ACC112 (cell line): ENCODE data around the gene DTNBP1.

ENCODE experiments used
- H2AFZ ChIP-seq: fragments of 200-600 bp; sonication (generic); one replicate; pipeline ENCODE4 v1.6.0; 2017; ENCODE audit warnings: antibody characterized with exemption, low read length; ENCODE audit not compliant: unreplicated experiment
- H3K27ac ChIP-seq: fragments of 200-600 bp; sonication (generic); 2 replicates; pipeline ENCODE4 v1.5.1; 2014; ENCODE audit warnings: low read depth, mild to moderate bottlenecking, antibody characterized with exemption, low read length, moderate library complexity
- H3K27me3 ChIP-seq: fragments of 200-600 bp; sonication (generic); 2 replicates; pipeline ENCODE4 v1.6.1; 2014; ENCODE audit warnings: mild to moderate bottlenecking, antibody characterized with exemption, low read length, moderate library complexity, mixed read lengths; ENCODE audit not compliant: insufficient read depth
- H3K36me3 ChIP-seq: fragments of 200-600 bp; sonication (generic); 2 replicates; pipeline ENCODE4 v1.6.1; 2016; ENCODE audit warnings: mild to moderate bottlenecking, antibody characterized with exemption, low read length, moderate library complexity, mixed read lengths; ENCODE audit not compliant: insufficient read depth
- H3K4me1 ChIP-seq: fragments of 200-600 bp; sonication (generic); one replicate; pipeline ENCODE4 v1.6.1; 2016; ENCODE audit warnings: low read length, mixed read lengths; ENCODE audit not compliant: insufficient read depth, unreplicated experiment, control insufficient read depth
- H3K4me3 ChIP-seq: fragments of 200-600 bp; sonication (generic); 2 replicates; pipeline ENCODE4 v1.5.1; 2014; ENCODE audit warnings: mild to moderate bottlenecking, low read depth, low read length
- H3K79me2 ChIP-seq: fragments of 200-600 bp; sonication (generic); one replicate; pipeline ENCODE4 v1.6.0; 2016; ENCODE audit warnings: low read length; ENCODE audit not compliant: control insufficient read depth, unreplicated experiment, insufficient read depth

DTNBP1 gene

GRCh38 chr6:15522026-15522425, 140.8 kb downstream of the DTNBP1 start:
- H3K27ac ChIP-seq, result no peak overlapping the region
- no peaks in the 10 kb centered on the region for H3K27me3 ChIP-seq
- no peaks in the 10 kb centered on the region for H3K4me1 ChIP-seq
- no peak overlapping the region for H3K4me3 ChIP-seq
- peaks cover 21% of the 10 kb centered on the region; the same call in 1 of the 2 replicates for H3K36me3 ChIP-seq
- H2AFZ ChIP-seq, result no peak overlapping the region
- no peaks in the 10 kb centered on the region for H3K79me2 ChIP-seq

- no peaks in the 10 kb centered on the region for H3K4me1 ChIP-seq
- H3K79me2 ChIP-seq, result no peaks in the 10 kb centered on the region
- H3K36me3 ChIP-seq, result peaks cover 20% of the 10 kb centered on the region; the same call in 1 of the 2 replicates
- H3K27me3 ChIP-seq, result no peaks in the 10 kb centered on the region
- no peak overlapping the region for H3K27ac ChIP-seq
- H3K4me3 ChIP-seq, result no peak overlapping the region
- no peak overlapping the region for H2AFZ ChIP-seq
These were observed 141.2 kb downstream of the DTNBP1 start for GRCh38 chr6:15521582-15521981.

GRCh38 chr6:15520626-15521203, 142.1 kb downstream of the DTNBP1 start:
- H3K27ac ChIP-seq, result no peak overlapping the region
- H3K27me3 ChIP-seq, result no peaks in the 10 kb centered on the region
- no peaks in the 10 kb centered on the region for H3K4me1 ChIP-seq
- H2AFZ ChIP-seq, result no peak overlapping the region
- H3K36me3 ChIP-seq, result peaks cover 17% of the 10 kb centered on the region; the same call in 1 of the 2 replicates
- H3K4me3 ChIP-seq, result no peak overlapping the region
- H3K79me2 ChIP-seq, result no peaks in the 10 kb centered on the region

- Histone ChIP-seq H3K79me2 (no peaks in the 10 kb centered on the region), H3K27ac (no peak overlapping the region), H3K4me3 (no peak overlapping the region), H3K36me3 (peaks cover 14% of the 10 kb centered on the region; the same call in 1 of the 2 replicates), H3K4me1 (no peaks in the 10 kb centered on the region), H2AFZ (no peak overlapping the region), H3K27me3 (no peaks in the 10 kb centered on the region)
These were observed 143.1 kb downstream of the DTNBP1 start for GRCh38 chr6:15519681-15520080.

- Histone ChIP-seq H3K27ac (no peak overlapping the region), H2AFZ (no peak overlapping the region), H3K27me3 (no peaks in the 10 kb centered on the region), H3K4me1 (no peaks in the 10 kb centered on the region), H3K4me3 (no peak overlapping the region), H3K79me2 (no peaks in the 10 kb centered on the region), H3K36me3 (peaks cover 10% of the 10 kb centered on the region; the same call in 1 of the 2 replicates)
These were observed 143.9 kb downstream of the DTNBP1 start for GRCh38 chr6:15518878-15519277.

GRCh38 chr6:15518057-15518456, 144.8 kb downstream of the DTNBP1 start:
- H3K36me3 ChIP-seq, result peaks cover 3% of the 10 kb centered on the region; the same call in 1 of the 2 replicates
- no peaks in the 10 kb centered on the region for H3K4me1 ChIP-seq
- no peak overlapping the region for H2AFZ ChIP-seq
- no peaks in the 10 kb centered on the region for H3K27me3 ChIP-seq
- H3K79me2 ChIP-seq, result no peaks in the 10 kb centered on the region
- no peak overlapping the region for H3K4me3 ChIP-seq
- no peak overlapping the region for H3K27ac ChIP-seq

GRCh38 chr6:15517600-15517999, 145.2 kb downstream of the DTNBP1 start:
- Histone ChIP-seq H3K36me3 (0 out of 2 replicates have a peak, but pooled peaks cover under 1% of the 10 kb centered on the region), H3K27me3 (no peaks in the 10 kb centered on the region), H3K79me2 (no peaks in the 10 kb centered on the region), H3K4me3 (no peak overlapping the region), H2AFZ (no peak overlapping the region), H3K4me1 (no peaks in the 10 kb centered on the region), H3K27ac (no peak overlapping the region)

GRCh38 chr6:15516923-15517560, 145.8 kb downstream of the DTNBP1 start:
- Histone ChIP-seq H2AFZ (no peak overlapping the region), H3K27ac (no peak overlapping the region), H3K79me2 (no peaks in the 10 kb centered on the region), H3K4me3 (no peak overlapping the region), H3K27me3 (no peaks in the 10 kb centered on the region), H3K4me1 (no peaks in the 10 kb centered on the region), H3K36me3 (peaks cover 4% of the 10 kb centered on the region; the same call in 1 of the 2 replicates)

GRCh38 chr6:15516378-15516777, 146.4 kb downstream of the DTNBP1 start:
- H2AFZ ChIP-seq, result no peak overlapping the region
- no peaks in the 10 kb centered on the region for H3K27me3 ChIP-seq
- peaks cover 4% of the 10 kb centered on the region; the same call in 1 of the 2 replicates for H3K36me3 ChIP-seq
- no peak overlapping the region for H3K4me3 ChIP-seq
- H3K27ac ChIP-seq, result no peak overlapping the region
- H3K79me2 ChIP-seq, result no peaks in the 10 kb centered on the region
- no peaks in the 10 kb centered on the region for H3K4me1 ChIP-seq

GRCh38 chr6:15515660-15516375, 147.0 kb downstream of the DTNBP1 start:
- H3K27ac ChIP-seq, result no peak overlapping the region
- H3K4me1 ChIP-seq, result no peaks in the 10 kb centered on the region
- no peaks in the 10 kb centered on the region for H3K27me3 ChIP-seq
- H3K36me3 ChIP-seq, result peaks cover 4% of the 10 kb centered on the region; the same call in 1 of the 2 replicates
- H3K79me2 ChIP-seq, result no peaks in the 10 kb centered on the region
- H3K4me3 ChIP-seq, result no peak overlapping the region
- no peak overlapping the region for H2AFZ ChIP-seq
